Mucosa of stomach (tissue), 1 donor: ENCODE data around the gene IRF9.

Experiments used
- H3K27me3 ChIP-seq: one replicate; pipeline ENCODE4 v1.7.0; 2013; ENCODE audit warnings: mild to moderate bottlenecking, low read length; ENCODE audit not compliant: control insufficient read depth, insufficient read depth
- H3K36me3 ChIP-seq: one replicate; pipeline ENCODE4 v1.7.0; 2013; ENCODE audit warnings: low read length; ENCODE audit not compliant: control insufficient read depth, insufficient read depth
- H3K4me1 ChIP-seq: one replicate; pipeline ENCODE4 v1.7.0; 2013; ENCODE audit warnings: mild to moderate bottlenecking, low read length; ENCODE audit not compliant: control insufficient read depth, insufficient read depth
- H3K4me3 ChIP-seq: one replicate; pipeline ENCODE4 v1.7.0; 2013; ENCODE audit warnings: low read length
- H3K9ac ChIP-seq: one replicate; pipeline ENCODE4 v1.7.0; 2013; ENCODE audit warnings: mild to moderate bottlenecking, low read length, moderate library complexity
- H3K9me3 ChIP-seq: one replicate; pipeline ENCODE4 v1.7.0; 2013; ENCODE audit warnings: mild to moderate bottlenecking, low read length, moderate library complexity; ENCODE audit not compliant: control insufficient read depth
- donor health status: Pancreatic carcinoma.

IRF9 gene

DNA sequence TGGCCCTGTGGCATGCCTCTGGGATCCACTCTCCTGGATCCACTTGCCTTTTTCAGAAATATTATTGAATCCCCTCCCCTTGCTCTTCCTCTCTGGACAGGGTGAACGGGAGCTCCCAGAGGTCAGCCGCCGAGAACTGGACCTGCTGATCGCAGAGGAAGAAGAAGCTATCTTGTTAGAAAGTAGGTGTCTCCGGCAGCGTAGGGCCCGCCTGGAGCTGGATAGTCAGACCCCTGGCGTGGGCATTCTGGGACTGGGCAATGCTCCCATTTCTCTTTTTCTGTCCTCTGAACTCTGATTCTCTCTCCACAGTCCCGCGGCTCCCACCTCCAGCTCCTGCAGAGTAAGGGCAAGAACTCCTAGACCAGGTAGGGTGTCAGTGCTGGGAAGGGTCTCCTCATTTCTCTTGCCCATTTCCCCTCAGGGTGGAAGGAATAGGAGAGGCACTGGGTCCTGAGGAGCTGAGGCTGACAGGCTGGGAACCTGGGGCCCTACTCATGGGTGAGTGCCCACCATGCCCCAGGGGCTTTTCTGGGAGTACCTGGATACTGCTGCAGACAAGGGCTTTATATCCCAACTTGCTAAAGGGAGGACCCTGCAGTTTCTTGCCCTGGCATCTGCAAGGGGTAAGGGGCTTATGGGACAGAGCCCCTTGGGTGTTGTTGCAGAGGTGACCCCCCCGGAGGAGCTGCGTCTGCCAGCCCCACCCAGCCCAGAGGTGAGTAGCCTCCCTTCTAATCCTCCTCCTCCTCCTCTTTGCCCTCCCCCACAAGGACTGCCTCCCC lies 16.2 kb downstream of the IRF9 start:
- Histone ChIP-seq H3K4me3 (no peak overlapping the region), H3K9ac (no peak overlapping the region), H3K9me3 (no peaks in the 10 kb centered on the region), H3K27me3 (no peaks in the 10 kb centered on the region), H3K4me1 (no peaks in the 10 kb centered on the region), H3K36me3 (peaks cover 4% of the 10 kb centered on the region)

DNA sequence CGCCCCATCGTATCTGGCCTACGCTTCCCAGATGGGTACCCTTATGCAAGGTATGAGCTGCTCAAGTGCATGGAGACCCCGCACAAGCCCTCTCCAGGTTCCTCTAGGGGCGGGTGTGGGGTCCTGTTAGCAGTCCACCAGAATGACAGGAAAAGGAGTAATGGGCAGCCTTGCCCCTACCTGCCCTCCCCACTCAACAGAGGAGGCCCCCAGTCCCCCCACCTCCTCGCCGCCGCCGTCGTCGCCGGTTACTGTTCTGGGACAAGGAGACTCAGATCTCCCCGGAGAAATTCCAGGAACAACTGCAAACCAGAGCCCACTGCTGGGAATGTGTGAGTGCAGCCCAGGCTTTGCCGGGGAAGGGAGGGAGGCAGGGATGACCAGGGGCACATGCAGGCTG lies 16.8 kb downstream of the IRF9 start:
- H3K9me3 ChIP-seq = no peaks in the 10 kb centered on the region
- H3K4me3 ChIP-seq = no peak overlapping the region
- H3K36me3 ChIP-seq = peaks cover 4% of the 10 kb centered on the region
- no peak overlapping the region for H3K9ac ChIP-seq
- no peaks in the 10 kb centered on the region for H3K27me3 ChIP-seq
- H3K4me1 ChIP-seq = no peaks in the 10 kb centered on the region

DNA sequence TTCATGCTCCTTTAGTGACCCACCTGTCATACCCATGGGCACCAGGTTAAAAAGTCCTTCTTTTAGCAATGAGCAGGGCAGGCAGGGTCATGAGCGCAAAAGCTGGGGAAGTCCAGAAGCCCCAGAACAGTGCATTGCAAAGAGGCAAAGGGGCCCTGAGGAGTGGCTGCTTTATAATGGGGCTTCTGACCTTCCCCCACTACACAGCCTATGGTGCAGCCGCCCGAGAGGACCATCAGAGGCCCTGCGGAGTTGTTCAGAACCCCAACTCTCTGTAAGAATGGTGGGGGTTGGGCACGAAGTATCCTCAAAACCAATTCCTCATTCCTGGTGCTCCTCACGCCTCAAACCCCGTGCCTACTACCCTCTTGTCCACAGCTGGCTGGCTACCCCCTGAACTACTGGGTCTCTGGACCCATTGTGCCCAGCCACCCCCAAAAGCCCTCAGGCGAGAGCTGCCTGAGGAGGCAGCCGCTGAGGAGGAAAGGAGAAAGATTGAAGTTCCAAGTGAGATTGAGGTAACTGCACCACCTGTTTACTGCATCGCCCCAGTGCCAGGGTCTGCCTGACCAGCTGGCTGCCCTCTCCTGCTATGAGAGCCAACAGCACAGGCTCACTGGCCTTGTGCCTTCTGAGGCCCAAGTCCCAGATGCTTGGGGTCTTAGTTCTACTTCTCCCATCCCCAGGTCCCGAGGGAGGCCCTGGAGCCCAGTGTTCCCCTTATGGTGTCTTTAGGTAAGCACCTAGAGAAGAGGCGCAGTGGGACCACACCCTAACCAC lies 17.5 kb downstream of the IRF9 start:
- Histone ChIP-seq H3K4me1 (no peaks in the 10 kb centered on the region), H3K4me3 (no peak overlapping the region), H3K9me3 (no peaks in the 10 kb centered on the region), H3K36me3 (peaks cover 4% of the 10 kb centered on the region), H3K9ac (no peak overlapping the region), H3K27me3 (no peaks in the 10 kb centered on the region)

DNA sequence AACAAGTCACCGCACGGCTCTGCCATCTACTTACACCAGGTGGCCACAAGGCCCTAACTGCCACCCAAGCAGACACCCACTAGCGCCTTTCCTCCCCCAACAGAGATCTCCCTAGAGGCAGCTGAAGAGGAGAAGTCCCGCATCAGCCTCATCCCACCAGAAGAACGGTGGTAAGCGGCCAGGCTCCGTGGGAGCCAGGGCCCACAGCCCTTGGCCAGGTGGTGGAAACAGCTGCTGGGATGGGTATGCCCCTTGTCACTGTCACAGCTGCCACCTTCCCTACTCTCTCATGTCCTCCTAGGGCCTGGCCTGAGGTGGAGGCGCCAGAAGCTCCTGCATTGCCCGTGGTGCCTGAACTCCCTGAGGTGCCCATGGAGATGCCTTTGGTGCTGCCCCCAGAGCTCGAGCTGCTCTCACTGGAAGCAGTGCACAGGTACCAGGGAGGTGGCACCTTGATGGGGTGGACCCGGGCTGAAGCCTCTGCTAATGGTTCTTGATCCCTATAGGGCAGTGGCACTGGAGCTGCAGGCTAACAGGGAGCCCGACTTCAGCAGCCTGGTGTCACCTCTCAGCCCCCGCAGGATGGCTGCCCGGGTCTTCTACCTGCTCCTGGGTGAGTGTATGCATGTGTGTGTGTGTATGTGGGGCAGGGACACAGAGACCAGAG lies 18.4 kb downstream of the IRF9 start:
- peaks cover 4% of the 10 kb centered on the region for H3K36me3 ChIP-seq
- H3K9me3 ChIP-seq = no peaks in the 10 kb centered on the region
- no peaks in the 10 kb centered on the region for H3K27me3 ChIP-seq
- no peak overlapping the region for H3K9ac ChIP-seq
- no peaks in the 10 kb centered on the region for H3K4me1 ChIP-seq
- H3K4me3 ChIP-seq = no peak overlapping the region

DNA sequence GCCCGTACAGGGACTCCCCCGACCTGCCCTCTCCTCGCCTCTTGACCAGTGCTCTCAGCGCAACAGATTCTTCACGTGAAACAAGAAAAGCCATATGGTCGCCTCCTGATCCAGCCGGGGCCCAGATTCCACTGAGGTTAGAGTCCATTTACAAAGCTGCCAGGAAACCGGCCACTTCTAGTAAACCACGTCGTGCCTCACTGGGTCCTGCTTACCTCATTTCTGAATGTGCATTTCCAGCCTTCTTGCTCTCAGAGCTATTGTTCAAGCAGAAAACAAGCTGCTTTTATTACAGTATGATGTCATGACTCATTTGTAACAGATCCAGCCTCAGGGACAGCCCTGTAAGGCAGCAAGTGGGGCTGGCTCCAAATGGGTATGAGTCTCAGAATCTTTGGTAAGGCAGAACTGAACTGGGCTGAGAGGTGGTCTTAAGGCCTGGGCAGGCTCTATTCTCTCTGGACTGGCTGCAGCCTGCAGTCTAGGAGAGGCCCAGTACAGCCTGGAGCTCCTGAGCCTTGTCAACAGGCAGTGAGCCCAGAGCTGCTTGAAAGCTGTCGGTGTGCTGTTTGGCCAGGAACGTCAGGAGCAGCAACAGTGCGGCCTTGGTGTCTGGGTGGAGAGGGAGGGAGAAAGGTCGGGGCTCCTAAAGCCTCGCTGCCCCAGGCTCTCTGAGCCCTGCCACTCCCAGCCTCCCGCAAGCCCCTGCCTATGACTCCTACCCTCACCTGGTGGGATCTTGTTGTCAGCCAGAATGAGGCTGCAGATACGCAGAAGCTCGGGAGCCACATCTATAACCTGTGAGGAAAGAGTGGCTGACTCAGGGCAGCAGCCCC lies 19.1 kb downstream of the IRF9 start:
- Histone ChIP-seq H3K4me3 (no peak overlapping the region), H3K4me1 (no peaks in the 10 kb centered on the region), H3K9ac (no peak overlapping the region), H3K9me3 (no peaks in the 10 kb centered on the region), H3K27me3 (no peaks in the 10 kb centered on the region), H3K36me3 (peaks cover 4% of the 10 kb centered on the region)

DNA sequence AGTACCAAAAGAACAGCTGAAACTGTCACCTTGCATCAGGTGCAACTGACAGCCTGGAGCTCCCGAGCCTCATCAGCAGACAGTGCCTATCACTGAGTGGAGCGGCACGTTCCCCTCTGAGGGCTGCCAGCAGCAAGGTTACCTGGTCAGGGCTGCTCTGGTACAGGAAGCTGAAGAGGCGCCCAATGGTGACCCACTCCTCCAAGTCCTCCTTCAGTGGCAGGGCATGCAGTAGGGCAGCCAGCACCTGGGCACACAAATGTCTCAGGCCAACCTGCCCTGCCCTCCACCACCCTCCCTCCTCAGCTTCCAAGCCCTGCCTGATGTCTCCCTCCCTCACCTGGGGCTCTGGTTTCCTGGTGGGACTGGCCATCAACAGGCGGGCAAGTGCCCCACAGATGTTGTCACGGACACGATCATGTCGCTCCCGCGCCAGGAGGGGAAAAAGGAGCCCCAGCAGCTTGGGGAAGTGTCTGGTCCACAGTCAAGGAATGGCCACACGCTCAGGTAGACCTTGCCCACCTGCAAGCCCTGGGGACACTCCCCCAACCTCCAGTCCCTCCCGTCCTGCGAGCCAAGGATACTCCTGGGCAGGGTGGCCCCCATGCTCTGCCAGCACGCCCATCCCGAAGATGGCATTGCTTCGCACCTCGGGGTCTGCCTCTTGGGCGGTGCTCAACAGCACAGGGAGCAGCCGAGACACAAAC lies 20.5 kb downstream of the IRF9 start:
- no peak overlapping the region for H3K4me3 ChIP-seq
- no peaks in the 10 kb centered on the region for H3K9me3 ChIP-seq
- H3K36me3 ChIP-seq = peaks cover 12% of the 10 kb centered on the region
- no peak overlapping the region for H3K9ac ChIP-seq
- H3K27me3 ChIP-seq = no peaks in the 10 kb centered on the region
- H3K4me1 ChIP-seq = no peaks in the 10 kb centered on the region

DNA sequence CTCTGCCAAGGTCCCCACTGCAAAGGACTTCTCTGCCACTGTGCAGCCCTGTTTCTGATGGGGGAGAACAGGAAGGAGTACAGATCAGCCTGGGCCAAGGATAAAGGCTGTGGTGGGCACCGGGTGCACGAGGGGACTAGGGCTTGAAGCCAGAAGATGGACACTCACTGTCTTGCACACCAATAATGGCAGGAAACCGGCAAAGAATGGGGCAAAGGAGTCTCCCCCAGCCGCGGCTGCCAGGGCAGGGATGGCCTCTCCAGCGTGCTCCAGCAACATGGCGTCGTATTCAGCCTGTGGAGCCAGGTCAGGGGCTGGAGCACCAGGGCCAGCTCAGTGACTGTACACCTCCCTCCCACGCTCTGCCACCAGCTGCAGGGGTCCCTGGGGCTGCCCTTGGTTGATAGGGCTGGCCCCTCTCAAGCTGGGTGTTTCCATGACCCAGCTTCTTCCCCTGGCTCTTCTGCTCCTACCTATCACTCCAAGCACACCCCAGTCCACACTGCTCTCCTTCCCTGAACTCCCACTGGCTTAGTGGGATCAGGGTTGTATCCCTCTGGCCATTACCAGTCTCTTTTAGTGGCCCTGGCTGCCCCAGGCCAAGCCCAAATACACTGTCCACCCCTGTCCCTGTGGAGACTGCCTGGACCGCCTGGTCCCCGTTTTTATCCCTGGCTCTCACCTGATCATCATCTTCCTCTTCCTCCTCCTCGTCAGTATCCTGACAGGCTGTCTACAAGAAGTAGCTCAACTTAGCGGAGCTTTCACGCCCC lies 21.2 kb downstream of the IRF9 start:
- no peak overlapping the region for H3K4me3 ChIP-seq
- H3K36me3 ChIP-seq = peaks cover 14% of the 10 kb centered on the region

DNA sequence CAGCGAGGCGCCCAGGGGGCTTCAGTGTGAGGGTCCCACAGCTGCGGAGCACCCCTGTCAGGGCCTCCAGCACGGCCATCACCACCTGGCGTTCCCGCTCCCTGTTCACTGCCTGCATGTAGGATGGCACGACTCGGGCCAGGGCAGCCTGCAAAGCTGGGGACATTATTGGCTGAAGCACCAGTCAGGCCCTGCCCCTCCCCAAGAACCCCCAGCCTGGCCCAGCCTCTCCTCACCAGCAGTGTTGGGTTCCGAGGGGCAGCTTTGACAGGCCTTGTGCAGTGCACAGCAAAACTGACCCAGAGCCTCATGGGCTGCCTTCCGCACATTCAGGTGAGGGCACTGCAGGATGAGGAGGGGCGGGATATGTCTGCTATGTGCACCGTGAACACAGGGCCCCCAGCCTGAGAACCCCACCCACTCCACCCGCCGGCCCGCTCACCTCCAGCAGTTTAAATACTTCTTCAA lies 22.0 kb downstream of the IRF9 start:
- no peaks in the 10 kb centered on the region for H3K27me3 ChIP-seq
- H3K4me3 ChIP-seq = no peak overlapping the region
- H3K36me3 ChIP-seq = peaks cover 14% of the 10 kb centered on the region
- no peak overlapping the region for H3K9ac ChIP-seq
- peaks cover 4% of the 10 kb centered on the region for H3K4me1 ChIP-seq
- H3K9me3 ChIP-seq = no peaks in the 10 kb centered on the region

More for the DNA sequence above, 21.2 kb downstream of the IRF9 start:
- Histone ChIP-seq H3K9ac (no peak overlapping the region), H3K4me1 (no peaks in the 10 kb centered on the region), H3K27me3 (no peaks in the 10 kb centered on the region), H3K9me3 (no peaks in the 10 kb centered on the region)

DNA sequence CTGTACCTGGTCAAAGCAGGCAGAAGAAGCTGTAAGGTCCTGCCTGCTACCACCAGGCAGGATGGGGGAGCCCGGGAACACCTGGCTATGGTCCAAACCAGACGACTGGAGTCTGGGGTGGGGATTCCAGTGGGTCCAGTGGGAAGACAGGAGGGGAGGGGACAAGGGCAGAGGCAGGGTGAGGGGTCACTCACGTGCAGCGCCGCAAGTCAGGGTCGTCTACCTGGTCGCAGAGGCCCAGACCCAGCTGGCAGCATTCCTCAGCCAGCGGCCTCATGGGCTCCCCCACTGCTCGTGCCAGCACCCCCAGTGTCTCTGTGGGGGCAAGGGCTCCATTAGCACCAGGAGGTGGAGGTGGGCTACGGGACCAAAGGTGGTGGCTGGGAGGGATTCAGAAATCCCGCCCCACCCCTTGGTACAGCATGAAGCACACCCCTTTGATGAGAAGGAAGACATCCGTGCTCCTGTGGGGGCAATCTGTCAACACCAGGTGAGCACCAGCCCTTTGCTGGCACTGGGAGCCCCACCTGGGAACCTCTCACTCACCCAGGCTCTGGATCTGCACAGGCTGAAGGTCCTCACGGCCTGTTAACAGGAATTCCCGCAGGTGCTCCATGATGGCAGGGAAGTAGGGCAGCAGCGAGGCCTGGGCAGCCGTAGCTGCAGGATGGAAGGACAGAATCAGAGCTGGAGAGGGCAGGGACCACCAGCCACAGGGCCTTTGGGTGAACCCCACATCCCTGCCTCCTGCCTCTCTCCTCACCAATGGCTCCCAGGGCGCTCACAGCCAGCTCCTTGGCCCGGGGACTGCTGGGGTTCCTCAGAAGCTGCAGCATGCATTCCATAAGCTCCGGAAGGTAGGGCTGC lies 23.3 kb downstream of the IRF9 start:
- Histone ChIP-seq H3K36me3 (peaks cover 10% of the 10 kb centered on the region), H3K4me3 (no peak overlapping the region), H3K9ac (no peak overlapping the region), H3K27me3 (no peaks in the 10 kb centered on the region), H3K9me3 (no peaks in the 10 kb centered on the region), H3K4me1 (peaks cover 6% of the 10 kb centered on the region)

DNA sequence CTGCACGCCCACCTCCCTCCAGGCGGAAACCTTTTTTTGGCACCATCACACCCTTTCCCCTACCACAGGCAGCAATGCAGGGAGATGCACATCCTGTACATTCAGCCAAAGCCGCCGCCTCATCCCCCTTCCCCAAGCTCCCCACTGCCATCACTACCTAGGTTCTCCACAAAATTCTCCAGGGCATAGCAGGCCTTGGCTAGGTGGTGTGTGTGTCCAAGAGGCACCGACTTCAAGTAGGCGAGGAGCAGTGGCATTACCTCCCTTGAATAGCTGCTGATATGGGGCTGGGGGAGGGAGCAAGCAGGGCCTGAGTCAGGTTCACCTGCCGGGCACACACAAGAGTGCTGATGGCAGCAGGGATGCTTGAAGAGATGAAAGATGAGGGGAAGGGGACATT lies 24.0 kb downstream of the IRF9 start:
- no peaks in the 10 kb centered on the region for H3K9me3 ChIP-seq
- H3K27me3 ChIP-seq = no peaks in the 10 kb centered on the region
- H3K4me3 ChIP-seq = no peak overlapping the region
- peaks cover 10% of the 10 kb centered on the region for H3K36me3 ChIP-seq
- H3K4me1 ChIP-seq = peaks cover 6% of the 10 kb centered on the region
- H3K9ac ChIP-seq = no peak overlapping the region
